ENCODE results near the gene CHTF8. TPM values are rescaled to one million over a fixed set of nuclear protein-coding genes. Genes with fewer than 3 reads are reported as not detected.

Gene CHTF8, protein sequence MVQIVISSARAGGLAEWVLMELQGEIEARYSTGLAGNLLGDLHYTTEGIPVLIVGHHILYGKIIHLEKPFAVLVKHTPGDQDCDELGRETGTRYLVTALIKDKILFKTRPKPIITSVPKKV
- total RNA-seq (2022) (107 and 113 TPM in 2 replicates), Bru-seq, nascent RNA (percentile 73 among the genes with signal in this experiment), BruChase-seq, experiment 1, labeled RNA remaining after a 6-hour chase (percentile 84 among the genes with signal in this experiment), BruChase-seq, experiment 2, labeled RNA remaining after a 2-hour chase (percentile 86 among the genes with signal in this experiment)
- long read RNA-seq, transcript CHTF8-201 (1 exons, 2,561 nt) = minor isoform, 17 of 72 reads
- long read RNA-seq, transcript CHTF8-205 (3 exons, 856 nt) = minor isoform, 9 of 72 reads
- long read RNA-seq, transcript CHTF8-203 (4 exons, 2,903 nt) = major isoform, 32 of 72 reads
- long read RNA-seq, partial matches to known transcripts = 2 of 72 reads
- long read RNA-seq, other reads (novel, unspliced or antisense) = 8 of 72 reads

DNA sequence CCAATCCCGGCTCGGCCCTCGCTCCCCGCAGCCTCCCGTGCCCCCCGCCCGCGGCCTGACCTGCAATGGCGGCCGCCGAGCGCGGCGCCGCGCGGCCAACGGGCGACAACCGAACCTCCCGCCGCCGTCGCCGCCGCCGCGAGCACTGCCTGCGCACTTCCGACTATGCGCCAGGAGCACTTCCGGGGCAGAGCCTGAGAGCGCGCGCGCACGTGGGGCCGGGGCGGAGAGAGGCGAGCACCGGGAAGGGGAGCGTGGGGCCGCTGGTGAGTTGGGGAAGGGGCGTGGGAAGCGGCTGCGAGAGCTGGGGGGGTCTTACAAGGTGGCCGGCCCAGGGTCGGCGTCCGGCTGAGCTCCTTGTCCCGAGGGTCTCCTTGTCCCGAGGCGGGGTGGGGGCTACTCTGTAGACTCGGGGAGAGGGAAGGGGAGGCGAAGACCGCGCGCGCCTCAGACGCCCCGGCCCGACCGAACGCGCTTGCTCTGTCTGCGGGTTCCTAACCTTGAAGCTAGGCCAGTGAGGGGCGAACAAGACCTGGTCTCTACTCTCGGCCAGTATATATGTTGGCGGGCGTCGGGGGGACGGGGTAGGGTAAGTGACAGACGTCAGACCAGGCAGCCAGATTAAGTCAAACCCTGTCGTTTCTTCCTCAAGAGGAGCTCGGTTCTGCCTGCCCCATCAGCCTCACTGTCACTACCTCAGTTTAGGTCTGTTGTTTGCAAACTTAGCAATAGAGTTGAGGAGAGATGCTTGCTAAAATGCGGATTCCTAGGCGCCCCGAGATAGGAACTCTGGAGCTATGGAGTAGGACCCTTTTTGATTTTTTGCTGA lies at the start of gene CHTF8, which contains the start of gene UTP4:
Gene CHTF8, minus strand, starts transcription at position 165 of the 829 bp plus-strand sequence. CDS start 11,130 bp downstream, outside the sequence.
Gene UTP4, plus strand, starts transcription at position 226 of the 829 bp plus-strand sequence. CDS start 811 bp downstream, outside the sequence.
- CTCF ChIA-PET = interaction anchor here (0.6 to 1.9 kb wide), 15 partner anchors 9 to 604 kb away, joined by 3 to 13 read pairs (median 3); no protein-coding TSS in a partner anchor
- H3K27ac Mint-ChIP-seq (ENCODE audit: low read depth, unreplicated experiment) = peak within 1 kb of the TSS; percentile 87
- POLR2A ChIA-PET = interaction anchor here (0.5 to 3.0 kb wide), 44 partner anchors 8 to 861 kb away, joined by 3 to 24 read pairs (median 4); partner anchors contain the start of genes HAS3, PDF, SNTB2 and TANGO6
- no peaks in the 10 kb centered on the region for H3K27me3 Mint-ChIP-seq (ENCODE audit: insufficient read depth, unreplicated experiment)
- H3K4me1 Mint-ChIP-seq (ENCODE audit: insufficient read depth, unreplicated experiment) = peaks cover 20% of the 10 kb centered on the region
- no peaks in the 10 kb centered on the region for H3K9me3 Mint-ChIP-seq (ENCODE audit: unreplicated experiment)
- peaks cover 64% of the 10 kb centered on the region for H3K36me3 Mint-ChIP-seq (ENCODE audit: insufficient read depth, unreplicated experiment)
- peak within 1 kb of the TSS; percentile 87 for H3K4me3 Mint-ChIP-seq (ENCODE audit: unreplicated experiment)
- peak; percentile 76 for DNase-seq (ENCODE audit: unreplicated experiment)
- BruUV-seq (replicated peaks) = no TSS peak
- TF ChIP-seq, protein P1, sequence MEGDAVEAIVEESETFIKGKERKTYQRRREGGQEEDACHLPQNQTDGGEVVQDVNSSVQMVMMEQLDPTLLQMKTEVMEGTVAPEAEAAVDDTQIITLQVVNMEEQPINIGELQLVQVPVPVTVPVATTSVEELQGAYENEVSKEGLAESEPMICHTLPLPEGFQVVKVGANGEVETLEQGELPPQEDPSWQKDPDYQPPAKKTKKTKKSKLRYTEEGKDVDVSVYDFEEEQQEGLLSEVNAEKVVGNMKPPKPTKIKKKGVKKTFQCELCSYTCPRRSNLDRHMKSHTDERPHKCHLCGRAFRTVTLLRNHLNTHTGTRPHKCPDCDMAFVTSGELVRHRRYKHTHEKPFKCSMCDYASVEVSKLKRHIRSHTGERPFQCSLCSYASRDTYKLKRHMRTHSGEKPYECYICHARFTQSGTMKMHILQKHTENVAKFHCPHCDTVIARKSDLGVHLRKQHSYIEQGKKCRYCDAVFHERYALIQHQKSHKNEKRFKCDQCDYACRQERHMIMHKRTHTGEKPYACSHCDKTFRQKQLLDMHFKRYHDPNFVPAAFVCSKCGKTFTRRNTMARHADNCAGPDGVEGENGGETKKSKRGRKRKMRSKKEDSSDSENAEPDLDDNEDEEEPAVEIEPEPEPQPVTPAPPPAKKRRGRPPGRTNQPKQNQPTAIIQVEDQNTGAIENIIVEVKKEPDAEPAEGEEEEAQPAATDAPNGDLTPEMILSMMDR (IDR thresholded peaks at IDR 0.05; ENCODE audit: unreplicated experiment) = no peak
- intact Hi-C loops (cut with micrococcal nuclease) = no loop called here

GRCh38 chr16:69180011-69180338 lies 47.6 kb upstream of the CHTF8 start:
- DNase-seq (ENCODE audit: unreplicated experiment) = no peak
- Mint-ChIP-seq H3K4me3 (ENCODE audit: unreplicated experiment) (no peak overlapping the region), H3K27ac (ENCODE audit: low read depth, unreplicated experiment) (peak overlapping the region; percentile 56), H3K4me1 (ENCODE audit: insufficient read depth, unreplicated experiment) (peaks cover 23% of the 10 kb centered on the region), H3K27me3 (ENCODE audit: insufficient read depth, unreplicated experiment) (no peaks in the 10 kb centered on the region), H3K9me3 (ENCODE audit: unreplicated experiment) (no peaks in the 10 kb centered on the region), H3K36me3 (ENCODE audit: insufficient read depth, unreplicated experiment) (peaks cover 4% of the 10 kb centered on the region)
- intact Hi-C loops (cut with micrococcal nuclease) = no loop called here
- no TSS peak for BruUV-seq (replicated peaks)
- TF ChIP-seq, protein P1 (IDR thresholded peaks at IDR 0.05; ENCODE audit: unreplicated experiment) = no peak
- CTCF ChIA-PET = interaction anchor here (0.6 to 2.0 kb wide), 4 partner anchors 12 to 108 kb away, joined by 3 to 7 read pairs (median 3); no protein-coding TSS in a partner anchor
- POLR2A ChIA-PET = interaction anchor here (0.6 to 3.1 kb wide), 13 partner anchors 8 to 1707 kb away, joined by 3 to 26 read pairs (median 7); partner anchors contain the start of gene PDF

- H3K9me3 Mint-ChIP-seq (ENCODE audit: unreplicated experiment) = no peaks in the 10 kb centered on the region
- DNase-seq (ENCODE audit: unreplicated experiment) = peak; percentile 96
- TF ChIP-seq, protein P1 (IDR thresholded peaks at IDR 0.05; ENCODE audit: unreplicated experiment) = no peak
- peak overlapping the region; percentile 56 for H3K27ac Mint-ChIP-seq (ENCODE audit: low read depth, unreplicated experiment)
- peak overlapping the region; percentile 11 for H3K4me3 Mint-ChIP-seq (ENCODE audit: unreplicated experiment)
- H3K4me1 Mint-ChIP-seq (ENCODE audit: insufficient read depth, unreplicated experiment) = peaks cover 23% of the 10 kb centered on the region
- ChIA-PET CTCF (interaction anchor here (0.7 to 2.0 kb wide), 5 partner anchors 10 to 108 kb away, joined by 3 to 7 read pairs (median 3); no protein-coding TSS in a partner anchor), POLR2A (interaction anchor here (0.6 to 3.1 kb wide), 21 partner anchors 9 to 1707 kb away, joined by 3 to 26 read pairs (median 5); partner anchors contain the start of genes HAS3 and PDF)
- peaks cover 4% of the 10 kb centered on the region for H3K36me3 Mint-ChIP-seq (ENCODE audit: insufficient read depth, unreplicated experiment)
- intact Hi-C loops (cut with micrococcal nuclease) = no loop called here
- H3K27me3 Mint-ChIP-seq (ENCODE audit: insufficient read depth, unreplicated experiment) = no peaks in the 10 kb centered on the region
- BruUV-seq (replicated peaks) = no TSS peak
Observed at GRCh38 chr16:69179328-69180010, 47.1 kb upstream of the CHTF8 start.
